Measurements from ENCODE around the gene TRNT1.

Gene TRNT1

DNA sequence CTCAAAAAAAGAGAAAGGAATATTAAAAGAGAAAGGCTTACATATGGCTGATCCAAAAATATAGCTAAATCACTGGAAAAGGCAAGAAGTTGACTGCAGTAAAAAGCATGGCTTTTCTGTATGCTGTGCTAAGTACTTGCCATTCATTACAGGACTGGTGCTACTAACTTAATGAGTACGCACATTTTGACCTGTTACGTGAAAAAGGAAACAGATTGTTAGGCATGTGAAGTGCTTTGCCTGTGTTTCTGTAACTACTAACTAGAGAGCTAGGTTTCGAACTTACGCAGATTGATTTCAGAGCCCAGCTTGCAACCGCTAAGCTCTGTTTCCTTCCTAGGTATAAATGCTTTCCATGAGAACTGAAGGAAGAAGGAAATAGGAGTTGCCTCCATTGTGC lies 2.8 kb downstream of the TRNT1 start:
- TF ChIP-seq, protein P1, sequence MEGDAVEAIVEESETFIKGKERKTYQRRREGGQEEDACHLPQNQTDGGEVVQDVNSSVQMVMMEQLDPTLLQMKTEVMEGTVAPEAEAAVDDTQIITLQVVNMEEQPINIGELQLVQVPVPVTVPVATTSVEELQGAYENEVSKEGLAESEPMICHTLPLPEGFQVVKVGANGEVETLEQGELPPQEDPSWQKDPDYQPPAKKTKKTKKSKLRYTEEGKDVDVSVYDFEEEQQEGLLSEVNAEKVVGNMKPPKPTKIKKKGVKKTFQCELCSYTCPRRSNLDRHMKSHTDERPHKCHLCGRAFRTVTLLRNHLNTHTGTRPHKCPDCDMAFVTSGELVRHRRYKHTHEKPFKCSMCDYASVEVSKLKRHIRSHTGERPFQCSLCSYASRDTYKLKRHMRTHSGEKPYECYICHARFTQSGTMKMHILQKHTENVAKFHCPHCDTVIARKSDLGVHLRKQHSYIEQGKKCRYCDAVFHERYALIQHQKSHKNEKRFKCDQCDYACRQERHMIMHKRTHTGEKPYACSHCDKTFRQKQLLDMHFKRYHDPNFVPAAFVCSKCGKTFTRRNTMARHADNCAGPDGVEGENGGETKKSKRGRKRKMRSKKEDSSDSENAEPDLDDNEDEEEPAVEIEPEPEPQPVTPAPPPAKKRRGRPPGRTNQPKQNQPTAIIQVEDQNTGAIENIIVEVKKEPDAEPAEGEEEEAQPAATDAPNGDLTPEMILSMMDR (IDR thresholded peaks at IDR 0.05; ENCODE audit: low read depth, low read length, missing control alignments), result no peak
- no peak for DNase-seq (ENCODE audit: low read depth)
- no peak overlapping the region for H3K4me3 ChIP-seq (ENCODE audit: low read depth, low read length)

DNA sequence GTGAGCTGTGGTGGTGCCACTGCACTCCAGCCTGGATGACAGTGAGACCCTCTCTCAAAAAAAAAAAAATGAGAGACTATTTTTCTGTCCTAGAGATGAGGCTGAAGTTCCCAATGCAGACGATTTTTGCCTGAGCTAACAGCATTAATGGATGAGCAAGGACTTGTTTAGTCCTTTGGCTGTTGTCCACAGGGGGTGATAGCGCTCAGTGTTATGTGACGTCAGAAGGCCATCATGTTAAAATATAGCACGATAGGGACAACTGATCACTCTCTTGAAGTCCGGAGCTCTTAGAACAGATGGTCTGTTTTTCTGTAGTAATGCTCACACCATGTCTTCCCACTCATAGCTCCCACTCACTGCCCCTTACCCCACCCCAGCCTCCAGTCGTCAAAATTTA lies 6.8 kb downstream of the TRNT1 start:
- no peak overlapping the region for H3K4me3 ChIP-seq (ENCODE audit: low read depth, low read length)
- DNase-seq (ENCODE audit: low read depth), result no peak
- TF ChIP-seq, protein P1 (IDR thresholded peaks at IDR 0.05; ENCODE audit: low read depth, low read length, missing control alignments), result no peak

- TF ChIP-seq, protein P1 (IDR thresholded peaks at IDR 0.05; ENCODE audit: low read depth, low read length, missing control alignments), result no peak
- H3K4me3 ChIP-seq (ENCODE audit: low read depth, low read length), result no peak overlapping the region
- DNase-seq (ENCODE audit: low read depth), result no peak
These were observed 8.2 kb downstream of the TRNT1 start for GRCh38 chr3:3134750-3135448.

DNA sequence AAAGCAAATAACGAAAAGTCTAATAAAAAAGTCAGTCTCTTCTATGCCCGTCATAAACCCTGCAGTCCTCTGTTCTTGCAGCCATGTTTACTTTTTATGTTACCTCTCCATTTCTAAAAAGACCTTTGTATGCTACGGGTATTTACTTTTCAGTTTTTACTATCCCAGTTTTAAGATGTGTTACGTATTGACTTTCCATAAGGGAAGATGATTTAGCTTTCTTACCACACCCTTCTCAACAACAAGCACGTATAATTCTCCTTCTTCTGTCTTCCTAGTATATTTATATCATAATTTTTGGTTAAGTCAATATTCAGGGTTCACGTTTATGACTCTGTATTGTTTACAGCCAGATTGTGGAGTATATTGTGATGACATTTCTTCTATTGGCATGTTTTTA lies 10.8 kb downstream of the TRNT1 start:
- TF ChIP-seq, protein P1 (IDR thresholded peaks at IDR 0.05; ENCODE audit: low read depth, low read length, missing control alignments), result no peak
- no peak for DNase-seq (ENCODE audit: low read depth)
- H3K4me3 ChIP-seq (ENCODE audit: low read depth, low read length), result no peak overlapping the region

DNA sequence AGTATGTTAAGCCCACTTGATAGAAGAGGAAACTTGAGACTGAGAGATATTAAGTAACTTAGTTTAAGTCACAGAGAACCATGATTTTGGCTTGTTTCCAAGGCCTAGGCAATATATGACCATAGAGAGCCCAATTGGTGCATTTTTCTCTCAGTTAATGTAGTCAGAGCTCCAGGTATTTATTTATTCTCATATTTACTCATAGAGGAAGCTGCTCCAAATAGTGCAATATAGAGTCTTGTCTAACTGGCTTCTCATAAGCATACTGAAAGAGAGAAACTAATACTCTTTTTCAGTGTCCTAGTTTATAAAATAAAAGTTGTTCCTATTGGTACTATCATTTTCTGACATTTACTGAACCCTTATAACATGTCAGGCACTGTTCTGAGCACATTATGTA lies 15.2 kb downstream of the TRNT1 start:
- no peak for DNase-seq (ENCODE audit: low read depth)
- no peak overlapping the region for H3K4me3 ChIP-seq (ENCODE audit: low read depth, low read length)
- TF ChIP-seq, protein P1 (IDR thresholded peaks at IDR 0.05; ENCODE audit: low read depth, low read length, missing control alignments), result no peak

- H3K4me3 ChIP-seq (ENCODE audit: low read depth, low read length), result no peak overlapping the region
- TF ChIP-seq, protein P1 (IDR thresholded peaks at IDR 0.05; ENCODE audit: low read depth, low read length, missing control alignments), result no peak
- no peak for DNase-seq (ENCODE audit: low read depth)
These were observed 19.1 kb downstream of the TRNT1 start for GRCh38 chr3:3145831-3146230.

GRCh38 chr3:3149560-3149959 lies 22.8 kb downstream of the TRNT1 start:
- H3K4me3 ChIP-seq (ENCODE audit: low read depth, low read length), result no peak overlapping the region
- TF ChIP-seq, protein P1 (IDR thresholded peaks at IDR 0.05; ENCODE audit: low read depth, low read length, missing control alignments), result no peak
- no peak for DNase-seq (ENCODE audit: low read depth)

All from GM12864 (cell line).